GM23248 (cell line): ENCODE measurements around the gene TCTA.

Experiments used
- EZH2 ChIP-seq: fragments of 200-600 bp; sonication (generic); IDR thresholded peaks from 2 replicates; pipeline ENCODE4 v1.6.1; 2018; ENCODE audit warnings: antibody characterized with exemption, mild to moderate bottlenecking; ENCODE audit not compliant: insufficient read depth, poor library complexity, severe bottlenecking
- EZH2phosphoT487 ChIP-seq: fragments of 200-600 bp; sonication (generic); IDR thresholded peaks from 2 replicates; pipeline ENCODE4 v1.6.1; 2018; ENCODE audit warnings: antibody characterized with exemption, moderate library complexity, mild to moderate bottlenecking, low read depth; ENCODE audit not compliant: insufficient read depth

DNA sequence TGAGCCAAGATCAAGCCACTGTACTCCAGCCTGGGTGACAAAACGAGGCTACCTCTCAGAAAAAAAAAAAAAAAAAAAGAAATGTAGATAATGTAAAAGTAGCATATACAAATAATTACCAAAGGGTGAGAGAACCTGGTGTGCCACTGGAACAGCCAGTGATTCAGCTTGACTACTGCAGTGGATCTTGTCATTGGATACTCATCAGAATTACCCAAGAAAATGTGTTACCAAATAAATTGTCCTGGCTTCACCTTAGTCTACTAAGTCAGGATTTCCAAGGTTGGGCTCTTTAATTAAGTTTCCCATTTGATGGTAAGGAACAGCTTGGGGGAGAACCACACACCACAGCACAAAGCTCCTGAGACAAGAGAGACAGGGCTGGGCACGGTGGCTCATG, 15.4 kb downstream of the TCTA start:
- TF ChIP-seq EZH2phosphoT487, result no peak
- TF ChIP-seq EZH2, result no peak
